Nephron (organoid): ENCODE results near the gene CYP2B6.
"Not testable (repeated sequence)": the region's sequence is repeated elsewhere in the genome, so short reads cannot be mapped to it uniquely, and the experiment has no call there.

Source experiments
- H3K27ac Mint-ChIP-seq, 3 experiments: 2 replicates each; pipeline ENCODE4 v1.8.0; 2020; ENCODE audit warnings: mixed read lengths in 3 of 3, mild to moderate bottlenecking in 2 of 3, moderate library complexity in 1 of 3
- H3K27me3 Mint-ChIP-seq: 2 replicates; pipeline ENCODE4 v1.8.0; 2021; ENCODE audit warnings: low read depth, mild to moderate bottlenecking, moderate library complexity, mixed read lengths
- H3K36me3 Mint-ChIP-seq: 2 replicates; pipeline ENCODE4 v1.8.0; 2020; ENCODE audit warnings: low read depth, mixed read lengths
- H3K4me1 Mint-ChIP-seq: 2 replicates; pipeline ENCODE4 v1.8.0; 2020; ENCODE audit warnings: mixed read lengths
- H3K4me3 Mint-ChIP-seq, 3 experiments: 2 replicates each; pipeline ENCODE4 v1.8.0; 2020; ENCODE audit warnings: mild to moderate bottlenecking in 3 of 3, mixed read lengths in 3 of 3, moderate library complexity in 2 of 3
- H3K9me3 Mint-ChIP-seq: 2 replicates; pipeline ENCODE4 v1.8.0; 2020; ENCODE audit warnings: mixed read lengths
- TF ChIP-seq, protein P1 (sequence below), 3 experiments: fragments of 200-600 bp; sonication (generic); IDR thresholded peaks; one replicate each; pipeline ENCODE4 v1.5.0; 2021; ENCODE audit warnings: antibody characterized with exemption in 3 of 3; ENCODE audit not compliant: unreplicated experiment in 3 of 3

Gene CYP2B6

GRCh38 chr19:40962460-40962961 lies 28.6 kb upstream of the CYP2B6 start:
- TF ChIP-seq, protein P1, sequence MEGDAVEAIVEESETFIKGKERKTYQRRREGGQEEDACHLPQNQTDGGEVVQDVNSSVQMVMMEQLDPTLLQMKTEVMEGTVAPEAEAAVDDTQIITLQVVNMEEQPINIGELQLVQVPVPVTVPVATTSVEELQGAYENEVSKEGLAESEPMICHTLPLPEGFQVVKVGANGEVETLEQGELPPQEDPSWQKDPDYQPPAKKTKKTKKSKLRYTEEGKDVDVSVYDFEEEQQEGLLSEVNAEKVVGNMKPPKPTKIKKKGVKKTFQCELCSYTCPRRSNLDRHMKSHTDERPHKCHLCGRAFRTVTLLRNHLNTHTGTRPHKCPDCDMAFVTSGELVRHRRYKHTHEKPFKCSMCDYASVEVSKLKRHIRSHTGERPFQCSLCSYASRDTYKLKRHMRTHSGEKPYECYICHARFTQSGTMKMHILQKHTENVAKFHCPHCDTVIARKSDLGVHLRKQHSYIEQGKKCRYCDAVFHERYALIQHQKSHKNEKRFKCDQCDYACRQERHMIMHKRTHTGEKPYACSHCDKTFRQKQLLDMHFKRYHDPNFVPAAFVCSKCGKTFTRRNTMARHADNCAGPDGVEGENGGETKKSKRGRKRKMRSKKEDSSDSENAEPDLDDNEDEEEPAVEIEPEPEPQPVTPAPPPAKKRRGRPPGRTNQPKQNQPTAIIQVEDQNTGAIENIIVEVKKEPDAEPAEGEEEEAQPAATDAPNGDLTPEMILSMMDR (IDR thresholded peaks at IDR 0.05; ENCODE audit: unreplicated experiment in 3 of 3), result no peak
- Mint-ChIP-seq H3K27me3 (peaks cover 9% of the 10 kb centered on the region), H3K4me3 (no peak overlapping the region), H3K27ac (no peak overlapping the region), H3K4me1 (no peaks in the 10 kb centered on the region), H3K9me3 (peaks cover 12% of the 10 kb centered on the region), H3K36me3 (peaks cover 1% of the 10 kb centered on the region)

- H3K27ac Mint-ChIP-seq, H3K36me3 Mint-ChIP-seq, H3K27me3 Mint-ChIP-seq, H3K4me1 Mint-ChIP-seq: not testable (repeated sequence)
- Mint-ChIP-seq H3K9me3 (peaks cover 17% of the 10 kb centered on the region), H3K4me3 (peak overlapping the region in 1 of 3 experiments; percentile 19)
Observed at GRCh38 chr19:40964361-40964760, 26.7 kb upstream of the CYP2B6 start.

GRCh38 chr19:40965351-40965750 lies 25.7 kb upstream of the CYP2B6 start:
- not testable (repeated sequence) for H3K27ac Mint-ChIP-seq, H3K36me3 Mint-ChIP-seq, H3K4me1 Mint-ChIP-seq, H3K4me3 Mint-ChIP-seq, H3K27me3 Mint-ChIP-seq
- H3K9me3 Mint-ChIP-seq, result peaks cover 19% of the 10 kb centered on the region

GRCh38 chr19:40966591-40966990 lies 24.5 kb upstream of the CYP2B6 start:
- H3K27me3 Mint-ChIP-seq, H3K36me3 Mint-ChIP-seq, H3K27ac Mint-ChIP-seq, H3K4me1 Mint-ChIP-seq, H3K4me3 Mint-ChIP-seq: not testable (repeated sequence)
- peaks cover 19% of the 10 kb centered on the region for H3K9me3 Mint-ChIP-seq

GRCh38 chr19:40968065-40968464 lies 23.0 kb upstream of the CYP2B6 start:
- H3K27me3 Mint-ChIP-seq, H3K36me3 Mint-ChIP-seq, H3K27ac Mint-ChIP-seq, H3K4me3 Mint-ChIP-seq, H3K4me1 Mint-ChIP-seq: not testable (repeated sequence)
- H3K9me3 Mint-ChIP-seq, result peaks cover 19% of the 10 kb centered on the region

- not testable (repeated sequence) for H3K4me1 Mint-ChIP-seq, H3K4me3 Mint-ChIP-seq, H3K9me3 Mint-ChIP-seq, H3K36me3 Mint-ChIP-seq, H3K27me3 Mint-ChIP-seq, H3K27ac Mint-ChIP-seq
Observed at GRCh38 chr19:40969721-40970120, 21.4 kb upstream of the CYP2B6 start.

- H3K27ac Mint-ChIP-seq, H3K27me3 Mint-ChIP-seq, H3K4me1 Mint-ChIP-seq, H3K9me3 Mint-ChIP-seq, H3K36me3 Mint-ChIP-seq, H3K4me3 Mint-ChIP-seq: not testable (repeated sequence)
Observed at GRCh38 chr19:40970396-40971345, 20.4 kb upstream of the CYP2B6 start.

DNA sequence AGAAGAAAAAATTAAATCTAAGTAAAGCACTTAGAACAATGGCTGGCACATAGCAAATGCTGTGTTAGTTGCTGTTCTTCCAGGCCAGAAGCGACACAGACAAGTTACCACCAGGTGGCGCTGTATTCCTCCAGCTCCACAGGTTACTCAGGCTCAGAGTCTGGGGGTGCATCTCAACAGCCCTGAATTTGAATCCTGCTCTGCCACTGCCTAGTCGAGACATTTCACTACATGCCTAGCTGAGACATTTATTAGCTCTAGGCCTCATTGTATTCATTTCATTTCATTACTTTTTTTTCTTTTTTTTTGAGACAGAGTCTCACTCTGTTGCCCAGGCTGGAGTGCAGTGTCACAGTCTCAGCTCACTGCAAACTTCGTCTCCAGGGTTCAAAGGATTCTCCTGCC lies 16.4 kb upstream of the CYP2B6 start:
- Mint-ChIP-seq H3K4me3 (no peak overlapping the region), H3K4me1 (no peaks in the 10 kb centered on the region), H3K27me3 (no peaks in the 10 kb centered on the region), H3K27ac (no peak overlapping the region), H3K9me3 (peaks cover 5% of the 10 kb centered on the region), H3K36me3 (no peaks in the 10 kb centered on the region)
- TF ChIP-seq, protein P1 (IDR thresholded peaks at IDR 0.05; ENCODE audit: unreplicated experiment in 3 of 3), result peak; percentile 76 to 82 (median 78)

- Mint-ChIP-seq H3K9me3 (peaks cover 6% of the 10 kb centered on the region), H3K4me1 (no peaks in the 10 kb centered on the region), H3K36me3 (no peaks in the 10 kb centered on the region), H3K27me3 (peaks cover 2% of the 10 kb centered on the region), H3K27ac (no peak overlapping the region), H3K4me3 (no peak overlapping the region)
- TF ChIP-seq, protein P1 (IDR thresholded peaks at IDR 0.05; ENCODE audit: unreplicated experiment in 3 of 3), result no peak
Observed at GRCh38 chr19:40976134-40976533, 14.9 kb upstream of the CYP2B6 start.
